Left hindlimb (tissue), 1 donor: Measurements from ENCODE around the gene CAMTA1.

Experiments
- DNase-seq: peaks from one replicate; pipeline ENCODE4 v3.0.0-alpha.2; 2018

CAMTA1 gene

DNA sequence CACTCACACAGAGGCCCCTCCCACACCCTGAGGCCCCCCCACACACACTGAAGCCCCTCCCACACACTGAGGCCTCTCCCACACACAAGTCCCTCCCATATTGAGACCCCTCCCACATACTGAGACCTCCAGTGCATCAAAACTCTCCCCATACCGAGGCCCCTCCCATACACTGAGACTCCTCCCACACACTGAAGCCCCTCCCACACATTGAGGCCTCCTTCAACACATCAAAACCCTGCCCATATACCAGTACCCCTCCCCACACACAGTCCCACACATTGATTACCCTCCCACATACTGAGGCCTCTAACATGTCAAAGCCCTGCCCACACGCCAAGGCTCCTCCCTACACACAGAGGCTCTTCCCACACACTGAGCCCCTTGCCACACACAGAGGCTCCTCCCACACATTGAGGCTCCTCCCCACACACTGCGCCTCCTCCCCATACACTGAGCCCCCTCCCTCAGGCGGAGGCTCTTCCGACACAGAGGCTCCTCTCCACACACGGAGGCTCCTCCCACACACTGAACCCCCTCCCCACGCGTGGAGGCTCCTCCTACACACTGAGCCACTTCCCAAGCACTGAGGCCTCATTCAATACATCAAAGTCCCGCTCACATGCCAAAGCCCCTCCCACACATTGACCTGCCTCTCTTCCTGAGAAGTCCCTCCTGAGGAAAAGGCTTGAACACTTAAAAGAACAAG lies 392.3 kb downstream of the CAMTA1 start:
- DNase-seq, result no peak

- DNase-seq, result no peak
Observed at GRCh38 chr1:7178336-7178735, 393.1 kb downstream of the CAMTA1 start.

- no peak for DNase-seq
Observed at GRCh38 chr1:7178741-7179140, 393.5 kb downstream of the CAMTA1 start.

DNA sequence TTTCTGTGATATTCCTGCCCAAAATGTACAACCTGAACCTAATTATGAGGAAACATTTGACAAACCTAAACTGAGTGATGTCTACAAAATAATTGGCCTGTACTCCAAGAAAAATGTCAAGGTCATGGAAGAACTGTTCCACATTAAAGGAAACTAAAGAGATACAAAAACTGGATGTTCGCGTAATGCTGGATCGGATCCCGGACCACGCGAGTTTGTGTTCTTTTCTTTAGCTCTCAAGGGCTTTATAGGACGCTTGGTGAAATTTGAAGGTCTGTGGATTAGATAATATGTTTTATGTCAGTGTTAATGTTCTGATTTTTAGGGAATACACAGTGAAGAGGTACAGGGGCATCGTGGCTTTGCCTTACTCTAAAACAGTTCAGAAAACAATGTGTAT lies 400.5 kb downstream of the CAMTA1 start:
- no peak for DNase-seq

DNA sequence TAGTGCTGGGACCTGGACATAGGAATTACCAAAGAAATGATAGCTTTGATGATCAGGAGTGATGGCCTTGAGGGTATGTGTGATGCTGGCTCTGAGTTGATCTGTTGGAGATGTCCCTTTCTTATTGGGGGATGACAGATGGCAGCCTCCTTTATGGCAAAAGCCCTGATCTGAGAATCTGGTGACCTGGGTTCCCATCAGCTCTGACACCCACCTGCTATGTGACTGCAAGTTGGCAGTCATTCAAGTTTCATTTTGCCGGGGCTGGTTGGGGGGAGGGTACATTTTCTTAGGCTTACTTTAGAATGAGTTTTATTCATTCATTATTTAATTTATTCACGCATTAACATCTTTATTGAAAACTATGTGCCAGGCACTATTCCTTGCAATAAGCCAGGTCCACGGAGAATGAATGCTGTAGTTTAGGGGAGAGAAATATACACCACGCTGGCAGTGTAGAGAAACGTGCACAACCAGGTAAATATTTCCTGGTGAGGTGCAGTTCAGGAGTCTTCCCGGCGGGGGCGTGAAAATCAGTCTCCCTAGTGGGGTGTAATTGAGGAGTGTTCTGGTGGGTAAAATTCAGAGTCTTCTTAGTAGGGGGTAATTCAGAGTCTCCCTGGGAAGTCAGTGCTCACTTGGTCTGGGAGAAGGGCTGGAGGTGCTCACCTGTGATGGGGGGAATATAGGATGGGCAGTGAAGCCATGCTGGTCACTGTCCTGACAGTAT lies 401.3 kb downstream of the CAMTA1 start:
- no peak for DNase-seq

GRCh38 chr1:7187112-7187493 lies 401.8 kb downstream of the CAMTA1 start:
- DNase-seq, result no peak

GRCh38 chr1:7190261-7190660 lies 405.0 kb downstream of the CAMTA1 start:
- DNase-seq, result no peak

DNA sequence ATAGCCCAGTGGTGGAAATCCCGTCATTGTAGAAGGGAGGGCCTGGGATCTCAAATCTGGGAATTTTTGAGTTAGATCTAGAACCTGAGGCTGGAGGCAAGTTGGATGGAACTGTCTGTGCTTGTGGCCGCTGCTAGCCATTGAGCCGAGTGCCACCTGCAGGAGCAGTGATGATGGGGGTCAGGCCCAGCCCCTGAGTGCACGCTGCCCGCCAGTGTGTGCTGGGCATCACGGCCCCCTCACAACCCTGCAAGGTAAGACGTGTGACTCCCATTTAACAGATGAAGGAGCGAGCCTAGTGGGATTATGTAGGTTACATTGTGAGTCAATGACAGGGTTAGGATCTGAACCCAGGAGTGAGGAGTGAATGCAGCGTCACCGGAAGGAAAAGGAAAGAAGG lies 407.2 kb downstream of the CAMTA1 start:
- no peak for DNase-seq

GRCh38 chr1:7196036-7196911 lies 411.0 kb downstream of the CAMTA1 start:
- no peak for DNase-seq

GRCh38 chr1:7198664-7199063 lies 413.4 kb downstream of the CAMTA1 start:
- no peak for DNase-seq

DNA sequence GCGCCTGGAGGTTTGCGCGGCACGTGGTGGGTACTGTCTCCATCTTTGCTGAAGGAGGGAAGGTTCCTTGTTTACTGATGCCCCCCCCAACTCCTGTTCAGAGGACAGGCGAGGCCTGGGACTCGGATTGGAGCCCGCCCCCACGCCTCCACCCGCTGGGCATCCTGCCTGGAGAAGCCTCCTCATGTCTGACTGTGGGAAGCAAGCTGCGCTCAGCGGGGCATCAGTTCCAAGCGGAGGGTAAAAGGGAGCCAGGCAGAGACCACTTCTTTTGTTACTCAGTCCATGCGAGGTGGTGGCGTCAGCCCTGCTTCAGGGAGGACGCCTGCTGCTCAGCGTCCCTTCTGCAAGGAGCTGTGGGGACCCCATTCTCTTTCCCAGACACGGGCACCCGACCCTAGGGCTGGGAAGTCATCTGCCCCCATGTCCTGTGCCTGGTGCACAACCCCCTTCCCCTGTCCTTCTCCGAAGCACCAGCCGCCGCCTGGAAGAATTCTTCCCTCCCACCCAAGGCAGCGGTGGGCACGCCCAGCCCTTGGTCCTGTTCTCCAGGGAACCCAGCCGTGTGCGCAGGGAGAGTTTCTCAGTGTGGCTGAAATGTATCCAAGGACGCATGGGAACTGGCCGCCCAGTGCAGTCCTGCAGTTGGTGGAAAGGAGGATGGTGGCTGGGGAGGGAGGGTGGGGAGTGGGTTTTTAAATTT lies 414.0 kb downstream of the CAMTA1 start:
- no peak for DNase-seq

DNA sequence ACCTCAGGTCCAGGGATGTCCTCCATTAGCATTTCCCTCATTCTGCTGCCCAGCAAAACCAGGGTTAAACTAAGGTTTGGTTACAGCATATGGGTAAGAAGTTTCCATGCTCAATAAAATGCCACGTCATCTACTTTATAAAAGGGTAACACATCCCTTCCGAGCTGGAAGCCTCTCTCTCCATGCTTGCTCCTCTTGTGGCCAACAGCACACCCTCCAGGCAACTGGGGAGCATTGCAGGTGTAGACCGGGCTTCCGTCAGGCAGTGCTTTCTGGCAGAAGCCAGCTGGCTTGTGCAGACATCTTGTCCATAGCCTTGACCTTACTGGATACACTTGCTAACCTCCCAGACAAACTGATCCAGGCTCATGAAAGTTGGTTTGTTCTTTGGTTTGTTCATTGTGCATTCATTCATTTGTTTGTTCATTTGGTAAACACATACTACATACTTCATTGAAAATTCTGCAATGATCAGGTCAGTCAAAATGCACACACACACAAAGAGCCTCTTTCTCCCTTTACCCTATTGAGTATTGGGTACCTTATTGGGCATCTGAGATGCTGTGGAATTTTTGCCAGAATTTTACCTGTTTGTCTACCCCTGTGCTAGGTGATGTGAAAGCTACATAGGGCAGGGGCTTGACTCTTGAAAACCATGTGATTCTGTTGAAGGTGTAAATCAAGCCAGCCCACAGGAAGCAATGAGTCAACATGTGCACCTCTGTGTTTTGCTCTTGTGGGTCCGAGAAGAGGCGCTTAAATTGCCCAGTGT lies 422.8 kb downstream of the CAMTA1 start:
- DNase-seq, result peak; percentile 41

GRCh38 chr1:7208647-7209180 lies 423.5 kb downstream of the CAMTA1 start:
- no peak for DNase-seq

DNA sequence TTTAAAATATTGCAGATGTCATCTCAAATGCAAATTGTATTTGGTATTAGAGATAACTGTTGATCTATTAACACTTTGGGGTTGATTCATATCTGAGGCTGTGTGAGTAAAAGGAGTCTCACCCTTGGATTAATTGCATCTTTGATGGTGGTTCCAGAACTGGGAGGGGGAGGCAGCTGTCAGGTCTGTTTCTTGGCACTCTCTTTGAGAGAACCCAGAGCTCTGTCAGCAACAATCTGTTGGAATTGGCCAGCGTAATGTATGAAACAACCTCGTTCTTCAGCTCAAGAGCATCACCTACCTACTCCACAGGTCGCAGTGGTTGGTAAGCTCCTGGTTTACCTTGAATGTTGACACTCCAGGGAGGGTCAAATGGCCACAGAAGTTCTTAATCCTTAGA lies 424.1 kb downstream of the CAMTA1 start:
- no peak for DNase-seq

- no peak for DNase-seq
Observed at GRCh38 chr1:7218210-7218832, 433.1 kb downstream of the CAMTA1 start.

DNA sequence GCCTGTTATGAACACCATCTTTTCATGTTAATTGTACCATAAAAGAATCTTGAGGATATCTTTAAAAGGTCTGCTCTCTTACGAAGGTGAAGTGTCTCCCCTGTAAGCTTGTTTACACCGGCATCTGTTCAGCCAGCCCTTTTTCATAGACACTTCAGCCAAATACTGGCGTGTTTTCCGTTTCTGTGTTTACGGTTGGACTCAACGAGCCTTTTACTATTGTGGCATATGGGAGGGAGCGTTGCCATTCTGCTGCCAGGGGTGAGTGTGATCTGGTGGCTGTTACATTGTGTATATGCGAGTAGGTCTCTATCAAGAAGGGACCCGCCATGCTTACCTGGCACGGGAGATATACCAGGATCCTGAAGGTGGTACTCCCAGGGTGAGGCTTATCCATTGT lies 433.8 kb downstream of the CAMTA1 start:
- no peak for DNase-seq

GRCh38 chr1:7220007-7220406 lies 434.8 kb downstream of the CAMTA1 start:
- no peak for DNase-seq

GRCh38 chr1:7220712-7221252 lies 435.5 kb downstream of the CAMTA1 start:
- no peak for DNase-seq

DNA sequence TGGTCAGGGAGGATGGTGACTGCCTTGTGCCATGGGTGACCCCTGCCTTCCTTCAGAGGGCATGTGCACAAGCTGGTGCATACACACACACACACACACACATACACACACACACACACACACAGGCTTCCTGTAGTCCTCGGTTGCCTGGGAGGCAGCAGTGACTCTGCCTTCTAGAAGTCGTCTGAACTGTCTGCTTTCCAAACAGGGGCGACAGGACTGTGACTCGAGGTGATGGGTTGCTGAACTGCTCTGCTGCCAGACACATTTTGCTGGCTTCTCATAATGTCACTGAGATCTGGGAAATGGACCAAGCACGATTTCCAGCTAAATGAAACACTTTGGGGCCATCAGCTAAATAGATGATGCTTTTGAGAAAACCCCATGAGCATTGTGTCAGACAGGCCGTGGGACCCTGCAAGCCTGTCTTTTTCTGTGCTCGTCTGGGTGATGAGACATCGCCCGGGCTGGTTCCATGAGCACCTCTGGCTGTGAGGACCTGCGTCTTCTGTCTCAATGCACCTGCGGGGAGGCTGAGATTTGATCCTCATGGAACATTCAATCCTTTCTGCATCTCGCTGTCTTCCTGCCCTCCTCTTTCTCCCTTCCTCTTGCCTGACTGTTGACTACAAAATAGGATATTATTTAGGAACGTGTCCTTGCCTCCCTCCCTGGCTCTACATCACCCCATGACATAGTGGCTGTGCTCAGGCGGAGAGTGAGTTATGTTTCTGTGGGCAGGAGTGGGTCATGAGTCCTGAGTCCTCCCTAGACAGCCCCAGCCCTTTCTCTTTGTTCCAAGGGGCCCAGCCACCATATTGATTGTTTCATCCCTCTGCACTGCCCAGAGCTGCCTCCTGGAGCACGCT lies 436.8 kb downstream of the CAMTA1 start:
- DNase-seq, result no peak

DNA sequence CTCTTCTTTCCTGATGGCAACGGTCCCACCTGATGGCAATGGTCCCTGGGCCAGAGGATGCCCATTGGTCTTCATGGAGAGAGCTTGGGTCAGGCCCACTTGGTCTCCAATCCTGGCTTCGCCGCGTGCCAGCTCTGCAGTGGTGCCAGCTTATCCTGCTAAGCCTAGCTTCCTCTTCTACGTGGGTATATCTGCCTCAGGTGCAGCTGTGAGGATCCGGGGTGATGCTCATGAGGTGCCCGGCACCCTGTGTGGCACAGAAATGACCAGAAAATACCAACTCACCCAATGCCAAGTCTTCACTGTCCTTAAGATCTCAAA lies 437.4 kb downstream of the CAMTA1 start:
- DNase-seq, result no peak
